GM13976 (cell line): ENCODE data around the gene NT5DC2.
A peak's percentile ranks its signal among the peaks of the same experiment; 100 is the strongest.

Source experiments
- DNase-seq: peaks from one replicate; pipeline ENCODE4 v3.0.0; 2012; ENCODE audit warnings: low spot score
- in situ Hi-C: fragments of 300-500 bp; cut with MboI; formaldehyde crosslinking; loops from one replicate; pipeline ENCODE4 v1.12.0; 2022; ENCODE audit warnings: low sequenced_read_pairs, mixed read lengths, inconsistent platforms; ENCODE audit not compliant: unreplicated experiment
- TF ChIP-seq, protein P1 (sequence below): IDR thresholded peaks from 2 replicates; pipeline ENCODE4 v1.5.1; 2012; ENCODE audit warnings: borderline replicate concordance, mild to moderate bottlenecking; ENCODE audit not compliant: insufficient read depth; ENCODE audit errors: extremely low read depth, missing control alignments, control extremely low read depth

NT5DC2 gene

DNA sequence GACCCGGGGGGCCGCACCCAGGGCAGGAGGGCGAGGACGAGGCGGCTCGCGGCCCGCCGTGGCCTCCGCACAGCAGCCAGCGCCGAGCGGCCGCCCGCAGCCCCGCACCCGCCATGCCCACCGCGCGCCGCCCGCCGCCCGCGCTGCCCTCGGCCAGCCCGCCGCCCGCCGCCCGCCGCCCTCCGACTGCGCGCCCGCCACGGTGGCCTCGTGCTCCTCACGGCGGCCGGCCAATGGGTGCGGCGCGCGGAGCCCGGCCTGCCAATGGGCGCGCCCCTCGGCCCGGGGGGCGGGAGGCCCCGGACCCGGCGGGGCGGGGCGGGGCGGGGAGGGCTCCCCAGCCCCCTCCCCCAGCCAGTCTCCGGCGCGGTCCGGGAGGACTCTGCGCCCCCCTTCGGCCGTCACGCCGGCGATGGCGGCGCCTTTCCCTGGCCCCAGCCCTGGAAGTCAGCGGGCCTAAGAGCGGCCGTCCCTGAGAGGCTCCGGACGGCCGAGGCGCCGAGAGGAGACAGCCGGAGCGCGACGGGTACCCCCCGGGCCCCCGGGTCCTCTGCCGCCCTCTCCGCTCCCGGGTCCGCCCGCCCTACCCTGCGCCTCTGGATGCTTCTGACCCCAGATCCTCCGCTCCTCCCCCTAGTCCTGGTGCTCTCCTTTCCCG is at the start of gene NT5DC2:
TSS of gene NT5DC2 (minus strand) at position 235 of the 658 bp plus-strand sequence. CDS start at position 115, 120 bp downstream.
- in situ Hi-C loops, result no loop called here
- TF ChIP-seq, protein P1, sequence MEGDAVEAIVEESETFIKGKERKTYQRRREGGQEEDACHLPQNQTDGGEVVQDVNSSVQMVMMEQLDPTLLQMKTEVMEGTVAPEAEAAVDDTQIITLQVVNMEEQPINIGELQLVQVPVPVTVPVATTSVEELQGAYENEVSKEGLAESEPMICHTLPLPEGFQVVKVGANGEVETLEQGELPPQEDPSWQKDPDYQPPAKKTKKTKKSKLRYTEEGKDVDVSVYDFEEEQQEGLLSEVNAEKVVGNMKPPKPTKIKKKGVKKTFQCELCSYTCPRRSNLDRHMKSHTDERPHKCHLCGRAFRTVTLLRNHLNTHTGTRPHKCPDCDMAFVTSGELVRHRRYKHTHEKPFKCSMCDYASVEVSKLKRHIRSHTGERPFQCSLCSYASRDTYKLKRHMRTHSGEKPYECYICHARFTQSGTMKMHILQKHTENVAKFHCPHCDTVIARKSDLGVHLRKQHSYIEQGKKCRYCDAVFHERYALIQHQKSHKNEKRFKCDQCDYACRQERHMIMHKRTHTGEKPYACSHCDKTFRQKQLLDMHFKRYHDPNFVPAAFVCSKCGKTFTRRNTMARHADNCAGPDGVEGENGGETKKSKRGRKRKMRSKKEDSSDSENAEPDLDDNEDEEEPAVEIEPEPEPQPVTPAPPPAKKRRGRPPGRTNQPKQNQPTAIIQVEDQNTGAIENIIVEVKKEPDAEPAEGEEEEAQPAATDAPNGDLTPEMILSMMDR, result peak; percentile 47
- DNase-seq, result peak; percentile 96

DNA sequence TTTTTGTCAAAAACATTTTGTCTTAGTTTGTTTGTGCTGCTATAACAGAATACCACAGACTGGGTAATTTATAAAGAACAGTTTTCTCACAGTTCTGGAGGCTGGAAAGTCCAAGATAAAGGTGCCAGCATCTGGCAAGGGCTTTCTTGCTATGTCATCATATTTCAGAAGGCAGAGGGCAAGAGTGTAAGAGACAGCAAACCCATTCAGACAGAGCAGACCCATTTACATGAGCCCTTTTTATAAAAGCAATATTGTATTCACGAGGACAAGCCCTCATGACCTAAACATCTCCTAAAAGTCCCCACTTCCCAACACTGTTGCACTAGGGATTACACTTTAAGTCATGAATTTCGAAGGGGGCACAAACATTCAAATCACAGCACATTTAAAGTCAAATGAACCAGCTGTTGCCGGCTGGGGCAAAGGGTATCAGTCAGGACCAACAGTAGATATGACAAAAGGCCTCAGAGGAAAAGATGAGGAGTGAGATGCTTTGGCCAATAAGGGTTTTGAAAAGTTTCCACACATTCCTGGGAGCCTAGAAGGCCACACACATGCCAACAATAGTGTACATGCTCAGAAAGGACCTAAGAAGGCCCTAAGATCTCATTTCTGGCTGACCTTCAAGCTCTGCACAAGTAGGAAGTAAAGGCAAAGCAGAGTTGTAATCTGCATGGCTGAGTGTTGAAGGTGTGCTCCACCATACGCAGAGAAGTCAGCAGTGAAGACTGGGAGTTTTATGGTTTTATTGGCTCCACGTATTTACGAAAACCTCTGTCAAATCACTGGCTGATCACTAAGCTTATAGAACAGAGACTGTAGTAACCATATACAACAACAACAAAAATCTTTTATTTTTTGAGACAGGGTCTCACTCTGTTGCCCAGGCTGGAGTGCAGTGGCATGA is 40.7 kb upstream of the NT5DC2 start:
- TF ChIP-seq, protein P1, result no peak
- in situ Hi-C loops, result no loop called here
- DNase-seq, result no peak

DNA sequence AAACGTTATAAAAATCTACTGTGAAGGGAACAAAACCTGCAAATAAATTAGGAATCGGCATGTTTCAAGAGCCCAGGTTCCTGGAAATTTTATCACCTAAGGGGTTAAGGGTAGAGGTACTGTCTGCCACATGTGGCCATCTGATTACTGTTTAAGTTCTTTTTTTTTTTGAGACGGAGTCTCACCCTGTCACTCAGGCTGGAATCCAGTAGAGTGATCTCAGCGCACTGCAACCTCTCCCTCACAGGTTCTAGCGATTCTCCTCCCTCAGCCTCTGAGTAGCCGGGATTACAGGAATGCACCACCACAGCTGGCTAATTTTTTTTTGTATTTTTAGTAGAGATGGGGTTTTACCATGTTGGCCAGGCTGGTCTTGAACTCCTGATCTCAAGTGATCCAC is 38.6 kb upstream of the NT5DC2 start:
- in situ Hi-C loops, result no loop called here
- TF ChIP-seq, protein P1, result no peak

DNA sequence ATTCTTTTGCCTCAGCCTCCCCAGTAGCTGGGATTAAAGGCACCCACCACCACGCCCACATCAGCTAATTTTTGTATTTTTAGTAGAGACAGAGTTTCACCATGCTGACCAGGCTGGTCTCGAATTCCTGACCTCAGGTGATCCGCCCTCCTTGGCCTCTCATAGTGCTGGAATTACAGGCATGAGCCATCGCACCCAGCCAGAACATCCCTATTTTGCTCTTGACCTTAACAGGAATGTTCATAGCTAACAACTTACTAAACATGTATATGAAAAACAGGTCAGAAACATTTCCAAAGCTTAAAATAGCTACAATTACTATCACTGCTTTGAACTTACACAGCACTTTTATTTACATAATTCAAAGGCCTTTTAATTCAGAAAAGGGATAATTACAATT is 36.4 kb upstream of the NT5DC2 start:
- TF ChIP-seq, protein P1, result no peak
- in situ Hi-C loops, result no loop called here
- no peak for DNase-seq

More for the DNA sequence above, 38.6 kb upstream of the NT5DC2 start:
- no peak for DNase-seq

DNA sequence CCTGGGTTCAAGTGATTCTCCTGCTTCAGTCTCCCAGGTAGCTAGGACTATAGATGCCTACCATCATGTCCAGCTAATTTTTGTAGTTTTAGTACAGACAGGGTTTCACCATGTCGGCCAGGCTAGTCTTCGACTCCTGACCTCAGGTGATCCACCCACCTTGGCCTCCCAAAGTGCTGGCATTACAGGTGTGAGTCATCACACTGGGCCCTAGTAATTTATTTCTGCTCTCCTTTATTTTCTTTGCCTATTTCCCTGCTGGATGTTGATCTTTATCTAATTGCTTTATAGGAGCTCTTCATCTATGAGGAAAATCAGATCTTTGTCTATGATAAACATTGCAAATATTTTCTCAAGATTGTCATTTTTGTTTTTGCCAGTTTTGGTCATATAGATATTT is 34.4 kb upstream of the NT5DC2 start:
- no peak for DNase-seq
- TF ChIP-seq, protein P1, result no peak
- in situ Hi-C loops, result no loop called here

DNA sequence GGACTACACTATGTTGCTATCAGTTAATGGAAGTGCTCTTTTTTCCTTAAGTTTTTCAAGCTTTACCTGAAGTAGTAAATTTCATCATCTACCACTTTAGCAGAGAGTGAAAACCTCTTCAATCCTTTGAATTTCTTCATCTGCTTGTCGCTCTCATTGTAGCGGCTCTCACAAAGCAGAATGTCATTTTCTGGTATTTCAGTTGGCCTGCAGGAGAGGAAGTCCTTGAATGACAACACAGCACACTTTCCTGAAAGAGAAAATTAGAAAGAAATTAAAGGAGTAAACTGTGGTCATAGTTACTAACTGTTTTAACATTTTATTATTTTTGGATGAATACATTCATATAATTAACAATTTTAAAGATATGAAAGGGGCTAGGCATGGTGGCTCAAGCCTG is 30.3 kb upstream of the NT5DC2 start:
- no peak for DNase-seq
- in situ Hi-C loops, result no loop called here
- TF ChIP-seq, protein P1, result no peak
